GM12801 (cell line): ENCODE results near the gene GFER.

ENCODE experiments used
- TF ChIP-seq, protein P1 (sequence below): IDR thresholded peaks from one replicate; pipeline ENCODE4 v1.5.1; 2011; ENCODE audit warnings: control low read depth; ENCODE audit not compliant: insufficient read length; ENCODE audit errors: extremely low read depth

GFER gene

DNA sequence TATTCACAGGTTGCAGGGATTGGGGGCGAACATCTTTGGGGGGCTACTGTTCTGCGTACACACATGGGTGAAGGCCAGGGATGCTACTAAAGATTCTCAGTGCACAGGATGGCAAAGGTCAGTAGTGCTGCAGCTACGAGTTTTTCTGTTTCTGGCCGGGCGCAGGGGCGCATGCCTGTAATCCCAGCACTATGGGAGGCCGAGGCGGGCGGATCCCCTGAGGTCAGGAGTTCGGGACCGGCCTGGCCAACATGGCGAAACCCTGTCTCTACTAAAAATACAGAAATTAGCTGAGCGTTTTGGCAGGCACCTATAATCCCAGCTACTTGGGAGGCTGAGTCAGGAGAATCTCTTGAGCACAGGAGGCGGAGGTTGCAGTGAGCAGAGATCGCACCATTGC is 29.5 kb downstream of the GFER start:
- TF ChIP-seq, protein P1, sequence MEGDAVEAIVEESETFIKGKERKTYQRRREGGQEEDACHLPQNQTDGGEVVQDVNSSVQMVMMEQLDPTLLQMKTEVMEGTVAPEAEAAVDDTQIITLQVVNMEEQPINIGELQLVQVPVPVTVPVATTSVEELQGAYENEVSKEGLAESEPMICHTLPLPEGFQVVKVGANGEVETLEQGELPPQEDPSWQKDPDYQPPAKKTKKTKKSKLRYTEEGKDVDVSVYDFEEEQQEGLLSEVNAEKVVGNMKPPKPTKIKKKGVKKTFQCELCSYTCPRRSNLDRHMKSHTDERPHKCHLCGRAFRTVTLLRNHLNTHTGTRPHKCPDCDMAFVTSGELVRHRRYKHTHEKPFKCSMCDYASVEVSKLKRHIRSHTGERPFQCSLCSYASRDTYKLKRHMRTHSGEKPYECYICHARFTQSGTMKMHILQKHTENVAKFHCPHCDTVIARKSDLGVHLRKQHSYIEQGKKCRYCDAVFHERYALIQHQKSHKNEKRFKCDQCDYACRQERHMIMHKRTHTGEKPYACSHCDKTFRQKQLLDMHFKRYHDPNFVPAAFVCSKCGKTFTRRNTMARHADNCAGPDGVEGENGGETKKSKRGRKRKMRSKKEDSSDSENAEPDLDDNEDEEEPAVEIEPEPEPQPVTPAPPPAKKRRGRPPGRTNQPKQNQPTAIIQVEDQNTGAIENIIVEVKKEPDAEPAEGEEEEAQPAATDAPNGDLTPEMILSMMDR, result no peak

DNA sequence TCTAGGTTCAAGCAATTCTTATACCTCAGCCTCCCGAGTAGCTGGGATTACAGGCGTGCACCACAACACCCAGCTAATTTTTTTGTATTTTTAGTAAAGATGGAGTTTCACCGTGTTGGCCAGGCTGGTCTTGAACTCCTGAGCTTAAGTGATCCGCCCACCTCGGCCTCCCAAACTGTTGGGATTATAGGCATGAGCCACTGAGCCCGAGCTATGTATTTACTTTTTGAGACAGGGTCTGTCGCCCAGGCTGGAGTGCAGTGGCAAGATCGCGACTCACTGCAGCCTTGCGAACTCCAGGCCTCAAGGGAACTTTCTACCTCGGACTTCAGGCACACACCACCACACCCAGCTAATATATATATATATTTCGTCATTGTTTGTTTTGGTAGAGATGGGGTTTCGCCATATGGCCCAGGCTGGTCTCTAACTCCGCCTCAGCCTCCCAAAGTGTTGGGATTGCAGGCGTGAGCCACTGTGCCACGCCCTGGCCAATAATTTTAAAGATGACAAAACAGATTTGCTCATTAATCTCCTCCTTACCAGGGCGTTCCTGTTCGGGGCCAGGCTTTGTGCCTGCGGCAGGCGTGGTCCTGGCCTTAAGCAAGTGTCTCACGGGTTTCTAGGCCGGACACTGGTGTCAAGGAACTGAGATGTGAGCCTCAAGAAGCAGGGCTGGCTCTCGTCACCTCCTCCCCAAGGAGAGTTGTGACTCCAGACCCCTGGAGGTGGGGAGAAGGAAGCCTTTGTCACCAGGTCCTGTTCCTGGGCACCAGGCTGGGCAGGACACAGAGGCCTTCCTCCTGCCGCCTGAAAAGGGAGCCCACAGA is 31.3 kb downstream of the GFER start:
- TF ChIP-seq, protein P1, result no peak

DNA sequence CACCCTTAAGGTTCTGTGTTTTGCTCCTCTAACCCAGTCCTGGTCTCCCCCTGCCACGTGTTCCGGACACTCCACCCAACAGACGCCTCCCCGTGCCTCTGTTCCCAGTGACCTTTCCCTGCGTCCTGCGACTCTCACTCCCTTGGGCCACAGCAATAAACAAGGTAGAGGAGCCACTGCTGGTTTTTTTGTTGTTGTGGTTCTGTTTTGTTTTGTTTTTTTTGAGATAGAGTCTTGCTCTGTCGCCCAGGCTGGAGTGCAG is 31.9 kb downstream of the GFER start:
- TF ChIP-seq, protein P1, result no peak

DNA sequence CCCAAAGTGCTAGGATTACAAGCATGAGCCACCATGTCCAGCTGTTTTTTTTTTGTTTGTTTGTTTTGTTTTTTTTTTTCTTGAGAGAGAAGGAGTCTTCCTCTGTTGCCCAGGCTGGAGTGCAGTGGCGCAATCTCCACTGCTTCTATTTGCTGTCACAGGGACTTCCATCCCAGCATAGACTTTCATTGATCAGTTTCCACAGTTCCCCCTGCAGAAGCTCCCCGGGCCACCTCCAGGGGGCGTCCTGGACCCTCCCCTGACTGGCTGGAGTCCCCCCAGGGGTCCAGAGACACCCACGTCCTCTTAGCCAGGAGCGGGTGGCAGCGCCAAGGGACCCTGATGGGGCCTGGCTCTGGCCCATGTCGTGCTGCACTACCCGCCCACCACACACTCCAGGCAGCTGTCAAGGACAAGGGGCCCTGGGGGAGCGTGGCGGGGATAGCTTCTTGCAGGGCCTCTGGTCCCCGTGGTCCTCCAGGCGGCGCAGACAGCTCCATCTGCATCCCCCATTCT is 32.5 kb downstream of the GFER start:
- TF ChIP-seq, protein P1, result no peak

DNA sequence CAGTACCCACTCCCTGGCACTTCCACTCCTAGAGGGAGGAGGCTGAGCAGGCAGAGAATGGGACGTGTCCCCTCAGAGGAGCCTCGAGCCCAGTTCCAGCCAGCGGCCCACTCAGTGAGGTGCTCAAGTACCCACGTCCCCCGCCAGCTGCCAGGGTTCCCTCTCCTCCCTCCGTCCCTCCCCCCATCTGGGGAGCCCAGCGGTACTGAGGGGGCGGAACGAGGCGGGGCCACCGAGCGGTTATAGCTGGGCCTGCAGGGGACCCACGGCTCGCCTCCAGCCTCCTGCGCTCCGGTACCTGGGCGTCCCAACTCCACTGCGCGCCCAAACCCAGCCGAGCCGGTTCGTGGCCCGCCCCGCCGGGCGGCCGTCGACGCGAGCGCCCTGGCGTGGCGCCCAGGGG is 35.5 kb downstream of the GFER start, which contains the start of gene NPW:
Gene NPW (plus strand): TSS at position 268 of the 403 bp plus-strand sequence.
- TF ChIP-seq, protein P1, result no peak

DNA sequence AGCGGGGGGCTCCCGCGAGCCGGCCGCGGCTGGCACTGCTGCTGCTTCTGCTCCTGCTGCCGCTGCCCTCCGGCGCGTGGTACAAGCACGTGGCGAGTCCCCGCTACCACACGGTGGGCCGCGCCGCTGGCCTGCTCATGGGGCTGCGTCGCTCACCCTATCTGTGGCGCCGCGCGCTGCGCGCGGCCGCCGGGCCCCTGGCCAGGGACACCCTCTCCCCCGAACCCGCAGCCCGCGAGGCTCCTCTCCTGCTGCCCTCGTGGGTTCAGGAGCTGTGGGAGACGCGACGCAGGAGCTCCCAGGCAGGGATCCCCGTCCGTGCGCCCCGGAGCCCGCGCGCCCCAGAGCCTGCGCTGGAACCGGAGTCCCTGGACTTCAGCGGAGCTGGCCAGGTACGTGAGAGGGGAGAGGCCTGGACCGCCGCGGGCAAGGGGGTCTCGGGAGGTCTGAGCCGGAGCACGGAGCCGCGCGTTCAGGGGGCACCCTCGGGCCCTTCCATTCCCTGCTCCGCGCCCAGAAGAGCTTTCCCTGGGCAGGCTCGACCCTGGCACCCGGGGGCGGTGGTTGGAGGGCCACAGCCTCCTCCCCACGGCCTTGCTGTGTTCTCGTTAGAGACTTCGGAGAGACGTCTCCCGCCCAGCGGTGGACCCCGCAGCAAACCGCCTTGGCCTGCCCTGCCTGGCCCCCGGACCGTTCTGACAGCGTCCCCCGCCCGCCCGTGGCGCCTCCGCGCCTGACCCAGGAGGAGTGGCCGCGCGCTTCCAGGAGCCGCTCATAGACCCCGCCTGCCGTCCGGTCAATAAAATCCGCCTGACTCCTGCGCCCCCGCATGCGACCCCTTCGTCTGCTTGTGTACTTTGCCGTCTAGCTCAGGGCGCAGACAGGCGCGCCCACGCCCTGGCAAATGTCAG is 36.2 kb downstream of the GFER start:
- TF ChIP-seq, protein P1, result no peak

DNA sequence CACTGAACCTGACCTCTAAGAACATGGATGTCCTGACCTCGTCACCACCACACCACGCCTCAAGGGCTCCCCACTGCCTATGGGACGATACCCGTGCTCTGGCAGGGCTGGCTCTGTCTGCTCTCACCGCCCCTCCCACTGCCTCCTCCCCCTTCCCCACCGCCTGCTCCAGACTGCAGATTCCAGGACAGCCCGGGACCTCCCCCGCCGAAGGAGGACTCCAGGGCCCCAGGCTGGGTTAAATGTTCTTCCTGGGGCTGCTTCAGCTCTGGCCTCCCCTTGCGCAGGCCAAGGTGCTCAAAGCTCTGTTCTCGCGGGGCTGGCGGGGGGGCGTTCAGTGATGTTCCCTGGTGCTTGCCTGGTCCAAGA is 38.7 kb downstream of the GFER start:
- TF ChIP-seq, protein P1, result no peak
